Stimulated activated CD4-positive, alpha-beta T cell treated with anti-CD3 and anti-CD28 coated beads, Interleukin-1b, Interleukin-23, amount 100 ng/mL, for 48 hours (primary cell): Measurements from ENCODE around the gene TSPAN9.

Experiments
- DNase-seq: peaks from one replicate; pipeline ENCODE4 v3.0.0-alpha.2; 2020

The TSPAN9 gene

GRCh38 chr12:3195337-3195736, 118.2 kb downstream of the TSPAN9 start:
- DNase-seq, result no peak

GRCh38 chr12:3195859-3196483, 118.8 kb downstream of the TSPAN9 start:
- DNase-seq, result no peak

- DNase-seq, result no peak
Observed at GRCh38 chr12:3196488-3196887, 119.3 kb downstream of the TSPAN9 start.

- DNase-seq, result no peak
Observed at GRCh38 chr12:3197131-3197818, 120.1 kb downstream of the TSPAN9 start.

GRCh38 chr12:3199551-3200031, 122.4 kb downstream of the TSPAN9 start:
- no peak for DNase-seq

- no peak for DNase-seq
Observed at GRCh38 chr12:3200032-3200617, 122.9 kb downstream of the TSPAN9 start.

- DNase-seq, result no peak
Observed at GRCh38 chr12:3200814-3201233, 123.6 kb downstream of the TSPAN9 start.

GRCh38 chr12:3201339-3202051, 124.3 kb downstream of the TSPAN9 start:
- DNase-seq, result no peak

DNA sequence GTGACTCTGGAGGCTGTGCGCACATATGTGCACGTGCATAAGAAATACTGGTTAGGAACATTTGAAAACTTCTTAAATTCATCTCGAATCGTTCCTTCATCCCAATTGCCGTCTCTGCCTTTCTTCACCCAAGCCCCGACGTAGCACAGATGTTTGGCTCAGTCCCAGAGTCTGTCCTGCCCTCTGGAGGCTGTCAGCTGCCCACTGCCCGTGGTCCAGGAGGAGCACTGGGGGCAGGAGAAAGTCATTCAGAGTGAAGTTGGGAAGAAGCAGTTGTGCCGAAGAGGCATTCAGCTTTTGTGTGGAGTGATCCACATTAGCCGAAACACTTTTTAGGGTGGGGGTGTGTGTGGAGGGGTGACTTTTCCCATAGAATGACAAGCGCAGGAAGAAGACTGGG, 124.9 kb downstream of the TSPAN9 start:
- DNase-seq, result no peak

DNA sequence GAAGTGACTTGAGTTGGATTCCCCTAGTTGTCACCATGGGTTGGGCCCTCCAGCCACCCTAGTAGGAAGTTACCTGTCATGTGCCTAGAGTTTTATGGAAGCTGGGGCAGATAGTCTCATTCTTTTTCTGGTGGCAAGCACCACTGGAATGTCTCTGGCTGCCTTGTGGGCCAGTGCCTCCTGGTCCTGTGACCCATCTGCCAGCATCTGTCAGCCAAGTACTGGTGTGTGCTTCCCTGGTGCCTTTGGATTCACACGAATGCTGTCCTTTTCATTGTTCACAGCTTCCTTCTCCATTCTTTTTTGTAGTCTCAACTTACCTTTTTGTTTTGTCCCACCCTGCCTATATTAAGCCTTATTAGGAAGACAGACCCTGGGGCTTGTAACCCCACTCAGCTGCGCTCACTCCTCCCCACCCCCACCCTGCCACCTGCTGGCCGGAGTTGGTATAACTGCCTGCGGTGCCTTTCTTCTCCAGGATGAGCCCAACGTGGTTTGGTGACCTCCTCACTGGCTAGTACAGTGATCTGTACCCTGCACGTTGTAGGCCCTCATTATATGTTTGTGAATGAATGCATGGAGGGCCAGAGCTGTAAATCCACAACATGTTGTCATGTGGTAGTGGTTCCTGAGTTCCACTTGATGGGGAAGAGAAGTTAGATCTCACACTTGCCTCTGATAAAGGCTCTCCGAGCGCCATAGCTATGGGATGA, 125.7 kb downstream of the TSPAN9 start:
- peak; percentile 50 for DNase-seq

DNA sequence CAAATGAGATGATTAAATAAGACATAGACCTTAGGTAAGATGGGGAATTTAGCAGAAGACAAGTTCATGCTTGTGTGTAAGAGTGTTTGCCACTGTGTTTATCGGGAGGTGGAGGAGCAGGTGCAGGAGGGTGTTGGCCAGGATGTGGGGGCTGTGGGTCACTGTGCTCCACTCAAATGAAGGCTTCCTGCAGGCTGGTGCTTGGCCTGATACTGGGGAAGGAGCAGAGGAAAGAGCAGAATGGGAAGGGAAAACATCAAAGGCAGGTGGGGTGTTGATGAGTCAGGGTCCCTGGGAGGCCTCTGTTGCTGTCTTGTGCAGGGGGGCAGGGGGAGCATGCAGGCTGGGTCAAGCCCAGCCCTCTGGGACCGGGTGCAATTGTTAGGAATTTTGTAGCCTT, 126.5 kb downstream of the TSPAN9 start:
- no peak for DNase-seq

GRCh38 chr12:3204143-3204542, 127.0 kb downstream of the TSPAN9 start:
- no peak for DNase-seq

DNA sequence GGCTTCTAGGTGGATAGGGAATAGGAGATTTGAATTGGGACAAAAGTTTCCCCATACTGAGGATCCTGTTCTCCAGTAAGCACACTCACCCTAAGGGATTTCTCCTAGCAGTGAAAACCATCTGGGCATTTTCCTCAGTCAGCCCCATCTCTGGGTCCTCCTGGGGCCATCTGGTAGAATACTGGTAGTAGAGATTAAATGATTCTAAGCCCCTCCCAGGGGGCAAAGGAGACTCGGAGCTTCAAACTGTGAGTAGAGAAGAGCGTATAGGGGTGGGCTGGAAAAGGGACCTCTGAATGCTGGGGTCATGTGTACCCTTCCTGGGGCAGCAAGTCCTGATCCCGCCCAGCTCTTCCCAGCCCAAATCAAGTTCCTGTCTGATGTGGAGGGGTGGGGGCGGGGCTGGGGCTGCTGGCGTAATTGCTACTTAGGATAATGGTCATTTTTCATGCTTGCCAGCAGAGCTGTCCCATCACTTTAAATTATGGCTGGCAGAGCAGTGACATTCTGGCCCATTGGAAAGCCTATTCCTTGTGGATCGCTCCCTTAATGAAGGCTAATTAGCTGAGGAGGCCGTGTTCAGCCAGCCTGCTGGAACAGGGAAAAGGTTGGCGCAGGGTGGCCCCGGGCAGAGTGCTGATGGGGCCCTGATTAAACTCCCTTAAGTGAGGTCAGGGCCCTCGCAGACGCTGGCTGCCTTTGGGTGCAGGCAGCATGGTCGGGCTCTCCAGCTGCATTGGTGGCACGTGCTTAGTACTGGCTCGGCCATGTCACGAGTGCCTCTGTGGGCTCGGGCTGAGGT, 127.8 kb downstream of the TSPAN9 start:
- DNase-seq, result no peak

GRCh38 chr12:3205742-3206519, 128.8 kb downstream of the TSPAN9 start:
- DNase-seq, result no peak

GRCh38 chr12:3206536-3207072, 129.4 kb downstream of the TSPAN9 start:
- DNase-seq, result no peak

GRCh38 chr12:3207175-3207574, 130.0 kb downstream of the TSPAN9 start:
- DNase-seq, result no peak

- DNase-seq, result peak; percentile 12
Observed at GRCh38 chr12:3207858-3208257, 130.7 kb downstream of the TSPAN9 start.

DNA sequence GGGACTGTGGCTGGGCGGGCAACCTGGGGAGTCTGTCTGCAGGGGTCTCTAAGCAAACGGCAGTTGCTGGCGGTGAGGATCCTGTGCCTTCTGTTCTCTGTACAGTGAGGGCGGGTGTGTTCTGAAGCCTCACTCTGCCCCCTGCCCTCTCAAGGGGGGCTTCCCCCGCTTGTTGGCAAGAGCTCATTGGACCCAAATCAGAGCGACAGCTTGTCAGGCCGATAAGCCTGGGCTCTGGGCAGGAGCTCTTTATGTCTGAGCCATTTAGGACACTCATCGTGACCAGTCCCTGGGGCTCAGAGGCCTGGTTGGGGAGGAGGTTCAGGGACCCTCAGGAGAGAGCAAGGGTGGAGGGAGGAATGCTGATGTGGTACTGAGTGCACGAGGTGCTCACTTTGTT, 136.0 kb downstream of the TSPAN9 start:
- no peak for DNase-seq

DNA sequence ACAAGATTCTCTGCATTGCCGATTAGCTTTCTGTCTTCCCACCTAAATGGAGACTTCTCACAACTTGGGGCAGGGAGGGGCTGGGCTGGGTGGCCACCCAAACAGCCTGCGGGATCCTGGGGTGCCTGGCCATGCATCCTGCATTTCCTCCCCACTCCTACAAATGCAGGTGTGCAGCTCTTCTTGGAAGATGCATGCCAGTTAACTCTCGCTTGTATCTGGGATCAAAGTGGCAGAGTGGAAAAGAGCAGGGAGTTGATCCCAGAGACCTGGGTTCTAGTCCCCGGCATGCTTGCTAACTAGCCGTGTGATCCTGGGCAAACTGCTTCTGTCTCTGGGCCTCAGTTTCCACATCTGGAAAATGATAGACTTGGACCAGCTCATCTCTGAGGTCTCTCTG, 136.6 kb downstream of the TSPAN9 start:
- no peak for DNase-seq

GRCh38 chr12:3214526-3215365, 137.6 kb downstream of the TSPAN9 start:
- no peak for DNase-seq
